Cardiac fibroblast (primary cell): ENCODE data around the gene ZNF467.
A peak's percentile ranks its signal among the peaks of the same experiment; 100 is the strongest.

ENCODE experiments used
- DNase-seq, 2 donors: peaks; one replicate each; pipeline versions ENCODE4 v3.0.0 to v3.0.0-alpha.2; 2010; ENCODE audit warnings: low read depth in 2 of 2
- H3K4me3 ChIP-seq, 2 donors: replicated peaks in 1 of 2; 1 replicate in 1 of 2; 2 replicates in 1 of 2; pipeline ENCODE4 v1.5.1; 2011; ENCODE audit warnings: low read depth in 2 of 2, low read length in 2 of 2, mild to moderate bottlenecking in 2 of 2, moderate library complexity in 1 of 2
- CTCF ChIP-seq: IDR thresholded peaks from one replicate; pipeline ENCODE4 v1.5.1; 2011; ENCODE audit warnings: low read depth, mild to moderate bottlenecking, low read length, inconsistent platforms

ZNF467 gene

GRCh38 chr7:149794661-149795060 lies 21.3 kb upstream of the ZNF467 start:
- no peak overlapping the region for H3K4me3 ChIP-seq
- no peak for DNase-seq
- TF ChIP-seq CTCF = no peak

GRCh38 chr7:149793261-149793660 lies 19.9 kb upstream of the ZNF467 start:
- H3K4me3 ChIP-seq = no peak overlapping the region
- DNase-seq = no peak
- no peak for TF ChIP-seq CTCF

GRCh38 chr7:149792220-149792595 lies 18.8 kb upstream of the ZNF467 start:
- DNase-seq = no peak
- TF ChIP-seq CTCF = no peak
- no peak overlapping the region for H3K4me3 ChIP-seq

GRCh38 chr7:149791411-149792219 lies 18.2 kb upstream of the ZNF467 start:
- DNase-seq = no peak
- no peak for TF ChIP-seq CTCF
- H3K4me3 ChIP-seq = no peak overlapping the region

GRCh38 chr7:149790754-149791360 lies 17.5 kb upstream of the ZNF467 start:
- H3K4me3 ChIP-seq = no peak overlapping the region
- TF ChIP-seq CTCF = no peak
- DNase-seq = no peak

- DNase-seq = peak in 1 of 2 donors; percentile 31
- no peak overlapping the region for H3K4me3 ChIP-seq
- TF ChIP-seq CTCF = peak; percentile 26
Measured at GRCh38 chr7:149790146-149790548, 16.8 kb upstream of the ZNF467 start.
